COR-L47 (cell line): ENCODE data around the gene PTRH2.
"Not testable (repeated sequence)": the region's sequence is repeated elsewhere in the genome, so short reads cannot be mapped to it uniquely, and the experiment has no call there.

ENCODE experiments used
- DNase-seq: peaks from one replicate; lab custom pipeline; 2025; lab: John Stamatoyannopoulos, UW

The PTRH2 gene

GRCh38 chr17:59669411-59669810 lies 37.8 kb downstream of the PTRH2 start:
- no peak for DNase-seq

GRCh38 chr17:59668816-59669215 lies 38.4 kb downstream of the PTRH2 start:
- DNase-seq = no peak

- no peak for DNase-seq
Observed at GRCh38 chr17:59666235-59666634, 41.0 kb downstream of the PTRH2 start.

- DNase-seq = not testable (repeated sequence)
Observed at GRCh38 chr17:59656624-59657023, 50.6 kb downstream of the PTRH2 start.

- DNase-seq = no peak
Observed at GRCh38 chr17:59652119-59652518, 55.1 kb downstream of the PTRH2 start.

GRCh38 chr17:59651346-59651745 lies 55.9 kb downstream of the PTRH2 start:
- no peak for DNase-seq

GRCh38 chr17:59650642-59651041 lies 56.6 kb downstream of the PTRH2 start:
- no peak for DNase-seq

GRCh38 chr17:59649886-59650285 lies 57.3 kb downstream of the PTRH2 start:
- no peak for DNase-seq
